ENCODE measurements around the gene RIN3. TPM values are rescaled to one million over a fixed set of nuclear protein-coding genes. Genes with fewer than 3 reads are reported as not detected.
A peak's percentile ranks its signal among the peaks of the same experiment; 100 is the strongest.

RIN3 gene
- total RNA-seq, 1 experiment from 2014 or later: 1.5 TPM

- Mint-ChIP-seq H3K27me3 (ENCODE audit: low read depth) (peaks cover 38% of the 10 kb centered on the region), H3K27ac (no peak overlapping the region; a peak in 1 of 7 replicates), H3K4me3 (no peak overlapping the region), H3K9me3 (no peaks in the 10 kb centered on the region), H3K36me3 (ENCODE audit: insufficient read depth in 1 of 3, low read depth in 3 of 3) (no peaks in the 10 kb centered on the region), H3K4me1 (peaks cover 16% of the 10 kb centered on the region in 2 experiments)
- Histone ChIP-seq H2AFZ (ENCODE audit: low read length) (no peak overlapping the region), H3K9me3 (ENCODE audit: control insufficient read depth, low read depth, low read length) (no peaks in the 10 kb centered on the region), H3K4me1 (ENCODE audit: insufficient read depth, low read length) (peaks cover 2% of the 10 kb centered on the region; the same call in 1 of the 2 replicates), H4K20me1 (ENCODE audit: control insufficient read depth, insufficient read depth, insufficient read length) (no peaks in the 10 kb centered on the region), H3K23ac (ENCODE audit: insufficient read length, low read depth, low read length) (no peak overlapping the region), H2BK5ac (ENCODE audit: insufficient read length, low read length) (no peak overlapping the region), H3T11ph (ENCODE audit: low read length) (no peak overlapping the region), H3K4me2 (ENCODE audit: insufficient read depth, insufficient read length, low read length) (no peak overlapping the region), H2BK20ac (ENCODE audit: low read depth, low read length, poor library complexity, severe bottlenecking) (no peak overlapping the region), H4K8ac (replicated peaks; ENCODE audit: insufficient read length, low read depth, low read length) (no peak overlapping the region), H3K18ac (ENCODE audit: insufficient read length, low read depth, low read length) (no peak overlapping the region), H3K14ac (ENCODE audit: insufficient read depth, low read length) (no peak overlapping the region; the same call in 1 of the 2 replicates), H3K27ac (ENCODE audit: insufficient read length, low read depth, low read length) (no peak overlapping the region), H2BK15ac (ENCODE audit: low read depth, low read length) (no peak overlapping the region), H3K79me1 (ENCODE audit: insufficient read depth, low read depth, low read length, poor library complexity, severe bottlenecking) (no peaks in the 10 kb centered on the region), H2AK5ac (ENCODE audit: insufficient read length, low read length) (no peak overlapping the region), H4K5ac (ENCODE audit: insufficient read length, low read depth, low read length) (no peak overlapping the region), H4K91ac (ENCODE audit: insufficient read length, low read depth, low read length) (no peak overlapping the region), H3K79me2 (ENCODE audit: insufficient read depth, low read length) (no peaks in the 10 kb centered on the region), H3K27me3 (ENCODE audit: insufficient read depth, low read length) (no peaks in the 10 kb centered on the region), H3K9ac (ENCODE audit: extremely low read depth, insufficient read length, low read length) (no peak overlapping the region), H3K23me2 (ENCODE audit: insufficient read length, low read depth, low read length, poor library complexity, severe bottlenecking) (no peaks in the 10 kb centered on the region), H2BK120ac (ENCODE audit: low read depth, low read length, poor library complexity, severe bottlenecking) (no peak overlapping the region), H3K56ac (ENCODE audit: insufficient read length, low read depth, low read length) (no peak overlapping the region), H3K4ac (ENCODE audit: low read depth, low read length) (no peak overlapping the region), H2BK12ac (ENCODE audit: insufficient read length, low read depth, low read length) (no peak overlapping the region)
- WGBS (ENCODE audit: extremely low coverage, insufficient read length, low lambda C conversion rate): no CpG with 5 or more reads among the region's 17 CpGs
- DNase-seq: peak; percentile 21
- no peak for TF ChIP-seq CTCF (conservative IDR thresholded peaks at IDR 0.05)
Observed at GRCh38 chr14:92490239-92490959, 23.2 kb upstream of the RIN3 start.
